Inflammatory macrophage treated with lipopolysaccharide for 4 hours (primary cell): ENCODE results near the gene MAST2.

Source experiments
- DNase-seq: peaks from one replicate; pipeline ENCODE4 v3.0.0-alpha.2; 2020

MAST2 gene

DNA sequence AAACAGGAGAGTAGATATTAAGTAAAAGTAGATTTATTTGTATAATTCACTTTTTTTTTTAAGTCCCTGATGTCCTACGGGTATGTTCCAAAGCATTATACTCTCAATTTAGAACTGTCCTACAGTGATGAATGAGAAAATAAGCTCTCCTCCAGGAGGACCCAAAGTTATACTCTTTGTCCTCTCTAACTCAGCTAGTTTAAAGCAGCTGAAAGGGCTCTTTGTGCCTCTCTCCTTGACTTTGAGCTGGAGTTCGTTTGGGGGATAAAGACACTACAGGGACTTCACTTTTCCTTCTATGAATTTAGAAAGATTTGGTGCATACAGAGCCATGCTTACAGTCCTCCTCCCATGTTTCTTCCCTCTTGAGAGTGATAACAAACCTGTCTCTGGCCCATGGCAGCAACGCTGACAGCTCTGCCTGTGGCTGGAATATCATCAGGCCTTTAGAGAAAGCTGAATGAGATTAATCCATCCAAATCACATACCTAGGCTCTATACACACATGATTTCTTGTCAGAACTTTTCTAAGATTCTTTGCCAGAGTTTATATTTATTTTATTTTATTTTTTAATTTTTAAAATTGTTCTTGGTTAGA, 194.7 kb downstream of the MAST2 start:
- no peak for DNase-seq

DNA sequence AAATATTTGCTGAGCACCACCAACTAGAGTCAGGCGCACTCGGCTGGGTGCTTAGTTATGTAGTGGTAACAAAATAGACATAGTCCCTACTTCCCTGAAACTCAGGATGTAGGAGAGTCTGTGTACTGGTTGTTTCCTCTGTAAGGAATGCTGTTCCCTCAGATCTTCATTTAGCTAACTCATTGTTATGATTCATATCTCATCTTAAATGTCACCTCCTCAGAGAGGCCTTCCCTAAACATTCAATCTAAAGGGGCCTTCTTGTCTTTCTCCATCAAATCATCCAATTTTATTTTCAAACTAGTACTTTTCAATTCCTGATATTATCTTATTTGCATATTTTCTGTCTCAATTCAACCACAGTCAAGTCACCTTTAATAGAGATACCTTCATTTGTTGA, 196.1 kb downstream of the MAST2 start:
- no peak for DNase-seq

DNA sequence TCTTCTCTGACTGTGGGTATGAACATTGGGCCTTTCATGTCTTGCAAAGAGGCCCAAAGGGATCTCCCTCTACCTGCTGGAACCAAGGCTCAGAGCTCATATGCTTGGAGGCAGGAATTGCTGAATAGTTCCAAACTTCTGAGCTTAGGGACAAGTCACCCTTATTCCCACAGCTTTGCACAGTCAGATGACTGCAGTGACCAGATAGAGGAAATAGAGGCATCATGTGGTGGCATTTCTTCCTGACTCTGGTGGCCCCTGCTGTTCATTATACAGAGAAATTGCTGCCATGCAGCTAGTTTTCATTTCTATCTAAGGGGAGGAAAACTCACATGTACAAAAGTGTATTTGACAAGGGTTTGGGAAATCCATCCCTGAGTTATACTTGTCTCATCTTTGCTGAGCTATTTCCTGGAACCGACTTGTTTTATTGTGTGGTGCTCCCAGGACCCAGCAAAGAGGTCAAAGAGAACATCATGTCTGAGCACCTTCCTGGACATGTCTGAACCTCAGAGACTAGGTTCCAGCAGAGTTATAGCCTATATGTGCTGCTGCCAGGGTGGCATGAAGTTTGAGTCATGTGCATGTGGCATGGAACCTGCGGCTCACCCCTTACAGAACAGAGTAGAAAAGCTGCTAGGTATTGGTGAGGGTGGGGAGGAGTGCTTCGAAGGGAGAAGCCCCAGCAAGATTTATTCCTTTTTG, 197.8 kb downstream of the MAST2 start:
- DNase-seq: peak; percentile 63

DNA sequence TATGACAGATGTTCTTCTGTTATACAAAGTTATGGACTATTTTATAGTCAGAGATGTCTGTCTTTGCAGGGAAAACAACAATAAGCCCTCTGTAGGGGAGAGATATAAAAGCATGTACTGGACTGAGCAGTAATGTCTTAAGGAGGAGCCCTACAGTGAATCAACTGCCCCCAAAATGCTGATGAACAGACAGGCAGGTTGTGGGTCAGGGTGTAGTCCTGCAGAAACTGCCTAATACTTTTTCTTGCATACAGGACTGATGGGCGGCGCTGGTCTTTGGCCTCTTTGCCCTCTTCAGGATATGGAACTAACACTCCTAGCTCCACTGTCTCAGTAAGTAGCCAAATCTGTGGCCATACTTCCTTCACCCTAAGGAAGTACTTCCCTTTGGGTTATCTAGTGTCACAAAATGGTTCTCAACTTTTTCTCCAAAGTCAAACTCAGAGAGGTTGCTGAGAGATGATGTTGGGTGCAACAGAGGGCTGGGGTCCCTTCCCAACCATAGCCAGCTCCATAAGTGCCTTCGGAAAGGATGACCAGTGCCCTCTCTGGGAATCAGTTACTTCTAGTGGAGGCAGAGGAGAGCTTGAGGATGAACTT, 199.2 kb downstream of the MAST2 start:
- DNase-seq: peak; percentile 11

DNA sequence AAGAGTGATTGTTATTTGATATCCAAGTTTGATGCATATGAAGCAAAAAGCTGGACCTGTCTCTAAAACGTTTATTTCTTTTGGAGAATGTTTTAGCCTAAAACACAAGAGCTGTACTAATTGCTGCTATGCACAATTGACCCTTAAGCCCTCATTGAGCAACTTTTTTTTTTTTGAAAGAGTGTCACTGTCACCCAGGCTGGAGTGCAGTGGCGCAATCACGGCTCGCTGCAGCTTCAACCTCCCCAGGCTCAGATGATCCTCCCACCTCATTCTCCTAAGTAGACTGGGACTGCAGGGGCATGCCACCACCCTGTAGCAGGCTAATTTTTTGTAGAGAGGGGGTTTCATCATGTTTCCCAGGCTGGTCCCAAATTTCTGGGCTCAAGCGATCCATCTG, 199.9 kb downstream of the MAST2 start:
- DNase-seq: peak; percentile 80

DNA sequence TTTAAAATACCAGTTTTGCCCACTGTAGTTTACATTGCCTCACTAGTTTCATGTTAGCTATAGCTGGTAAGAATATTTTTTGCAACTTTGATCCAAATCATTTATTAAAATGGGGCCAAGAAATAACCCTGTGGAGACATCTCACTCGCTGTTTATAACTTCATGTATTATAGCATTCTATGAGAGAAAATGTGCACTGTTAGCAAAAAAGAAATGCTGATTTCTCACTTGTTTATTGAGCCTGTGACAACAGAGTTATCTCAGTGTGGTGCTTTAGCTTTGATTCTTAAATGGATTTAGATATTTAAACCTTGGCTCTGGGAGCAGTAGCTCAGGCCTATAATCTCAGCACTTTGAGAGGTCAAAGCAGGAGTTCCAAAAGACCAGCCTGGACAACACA, 201.1 kb downstream of the MAST2 start:
- DNase-seq: no peak

DNA sequence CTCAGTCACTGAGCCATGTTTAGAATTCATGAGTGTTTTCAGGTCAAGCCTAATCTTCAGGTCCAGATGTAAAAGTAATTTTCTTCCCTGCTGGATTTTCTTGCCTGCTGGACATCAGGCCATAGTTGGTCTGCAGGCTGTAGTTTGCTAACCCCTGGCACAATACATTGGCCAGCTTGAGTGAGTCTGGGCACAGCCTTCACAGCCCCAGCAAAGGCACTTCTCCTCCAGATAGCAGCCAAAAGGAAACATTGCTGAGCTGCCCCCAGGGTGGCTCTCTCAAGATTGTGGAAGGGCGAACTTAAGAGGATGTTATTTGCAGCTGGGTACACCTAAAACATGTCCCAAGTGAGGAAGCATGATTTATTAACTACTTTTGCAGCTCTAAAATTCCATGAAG, 202.2 kb downstream of the MAST2 start:
- no peak for DNase-seq

DNA sequence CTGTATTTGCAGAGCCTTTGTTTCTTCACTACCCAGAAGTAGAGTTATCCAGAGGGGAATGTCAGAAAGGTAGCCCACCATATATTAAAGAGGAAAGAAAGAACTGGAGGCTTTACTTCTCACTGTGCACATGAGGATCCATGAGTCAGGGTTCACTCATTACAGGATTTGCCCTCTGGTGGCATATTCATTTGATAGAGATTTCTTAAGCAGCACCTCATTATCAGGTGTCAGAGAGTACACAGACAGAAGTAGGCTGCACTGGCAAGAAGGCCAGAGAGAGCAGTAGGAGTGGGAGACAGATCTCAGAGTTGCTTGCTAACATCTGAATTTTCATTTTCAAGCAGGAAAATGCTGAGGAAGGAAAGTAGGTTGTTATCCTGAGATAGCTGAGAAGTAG, 205.2 kb downstream of the MAST2 start:
- no peak for DNase-seq

DNA sequence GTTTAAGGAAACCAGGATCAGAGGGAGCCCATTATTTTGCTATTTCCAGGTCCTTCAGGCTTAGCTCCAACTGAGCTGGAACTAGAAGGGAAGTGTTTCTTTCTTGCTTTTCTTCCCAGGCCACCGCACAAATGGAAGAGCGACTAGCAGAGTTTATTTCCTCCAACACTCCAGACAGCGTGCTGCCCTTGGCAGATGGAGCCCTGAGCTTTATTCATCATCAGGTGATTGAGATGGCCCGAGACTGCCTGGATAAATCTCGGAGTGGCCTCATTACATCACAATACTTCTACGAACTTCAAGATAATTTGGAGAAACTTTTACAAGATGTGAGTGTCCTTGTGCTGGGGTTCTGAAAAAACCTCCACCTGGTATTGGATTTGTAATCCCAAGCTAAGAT, 207.2 kb downstream of the MAST2 start:
- no peak for DNase-seq

DNA sequence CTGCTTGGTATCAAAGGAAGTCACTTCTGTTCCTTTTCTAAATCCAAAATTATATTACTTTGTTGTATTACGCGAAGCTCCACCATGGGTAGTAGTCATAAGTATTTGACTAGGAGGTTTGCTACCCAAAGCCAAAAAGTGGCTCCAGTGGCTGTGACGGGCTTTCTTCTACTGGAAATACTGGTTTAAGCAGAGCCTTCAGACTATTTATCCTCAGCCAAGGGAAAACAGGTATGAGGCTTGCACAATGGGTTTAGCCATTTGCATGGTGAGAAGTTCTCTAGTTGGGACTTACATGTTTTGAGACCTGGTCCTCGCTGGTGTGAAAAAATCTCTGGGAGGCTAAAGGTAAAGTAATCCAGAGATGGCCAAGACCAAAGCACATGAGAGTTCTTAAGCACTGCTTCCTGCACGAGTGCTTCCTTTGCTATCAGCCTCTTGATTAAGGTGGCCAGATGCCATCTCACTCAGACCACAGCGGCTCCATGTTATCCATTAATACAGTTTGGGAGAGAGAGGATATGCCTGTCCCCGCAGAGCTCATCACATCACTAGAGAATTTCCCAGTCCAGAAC, 207.8 kb downstream of the MAST2 start:
- no peak for DNase-seq

DNA sequence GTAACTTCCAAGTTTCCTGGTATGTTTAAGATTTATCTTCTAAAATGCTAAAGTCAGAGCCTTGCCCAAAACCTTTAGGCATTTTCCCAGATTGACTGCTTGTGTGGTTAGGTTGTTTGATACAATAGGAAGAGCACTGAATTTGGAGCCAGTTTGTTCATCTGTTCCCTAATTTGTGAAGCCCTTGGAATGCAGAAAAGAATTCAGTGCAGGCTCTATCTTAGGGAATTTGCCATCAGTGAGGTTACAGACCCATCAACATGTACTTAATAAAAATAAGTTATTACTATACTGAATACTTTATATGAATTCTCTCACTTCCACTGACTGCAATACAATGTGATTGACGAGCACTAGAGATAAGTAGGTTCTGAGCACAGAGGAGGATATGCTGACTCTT, 208.8 kb downstream of the MAST2 start:
- no peak for DNase-seq

DNA sequence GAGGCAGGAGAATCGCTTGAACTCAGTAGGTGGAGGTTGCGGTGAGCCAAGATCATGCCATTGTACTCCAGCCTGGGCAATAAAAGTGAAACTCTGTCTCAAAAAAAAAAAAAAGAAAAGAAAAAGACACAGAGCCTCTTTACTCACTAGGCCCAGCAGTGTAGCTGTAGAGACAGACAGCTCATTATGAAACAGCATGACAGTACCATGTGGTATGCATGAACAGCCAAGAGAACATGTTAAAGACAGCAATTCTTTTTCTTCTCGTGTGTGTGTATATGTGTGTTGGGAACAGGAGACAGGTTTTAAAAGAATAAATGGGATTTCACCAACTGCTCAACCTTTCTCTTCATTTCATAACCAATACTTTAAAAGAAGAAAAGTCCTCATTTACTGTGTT, 210.2 kb downstream of the MAST2 start:
- DNase-seq: no peak

DNA sequence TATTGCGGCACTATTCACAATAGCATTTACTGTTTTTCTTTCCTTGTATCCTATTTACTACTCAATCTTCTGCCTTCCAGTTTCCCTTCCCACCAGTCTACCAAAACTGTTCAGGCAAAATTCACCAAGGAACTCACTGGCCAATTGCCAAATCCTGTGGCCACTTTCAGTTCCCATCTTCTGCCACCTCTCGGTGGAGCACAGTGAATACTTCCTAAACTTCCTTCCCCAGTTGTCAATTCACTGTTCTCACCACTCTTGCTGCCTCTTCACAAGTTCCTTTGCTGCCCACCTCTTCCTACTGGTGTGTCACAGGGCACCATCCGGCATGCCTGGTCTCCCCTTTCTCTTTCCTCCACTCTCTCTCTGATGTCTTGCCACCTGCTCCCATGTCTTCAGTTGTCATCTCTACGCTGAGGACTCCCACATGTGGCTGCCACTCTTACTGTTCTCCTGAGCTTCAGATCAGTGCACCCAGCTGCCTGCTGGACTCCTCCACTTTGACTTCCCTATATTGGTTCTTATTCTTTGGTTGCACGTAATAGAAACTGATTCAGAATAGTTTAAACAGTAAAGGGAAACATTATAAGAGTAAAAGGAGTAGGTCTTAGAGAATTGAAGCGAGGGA, 214.6 kb downstream of the MAST2 start:
- peak; percentile 83 for DNase-seq

DNA sequence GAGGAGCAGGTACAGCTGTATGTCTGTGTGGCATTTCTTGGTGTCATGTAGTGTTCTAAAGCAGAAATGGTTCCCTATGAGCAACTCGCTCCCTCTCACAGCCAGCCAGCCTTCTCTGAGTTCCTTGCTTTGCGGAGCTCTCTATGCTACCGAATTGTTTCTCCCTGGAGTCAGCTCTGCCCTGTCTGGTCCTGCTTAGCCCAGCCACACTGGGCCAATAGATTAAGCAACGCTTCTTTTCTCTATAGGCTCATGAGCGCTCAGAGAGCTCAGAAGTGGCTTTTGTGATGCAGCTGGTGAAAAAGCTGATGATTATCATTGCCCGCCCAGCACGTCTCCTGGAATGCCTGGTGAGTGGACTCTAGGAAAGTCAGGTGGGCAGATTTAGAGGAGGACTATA, 215.9 kb downstream of the MAST2 start:
- DNase-seq: no peak

DNA sequence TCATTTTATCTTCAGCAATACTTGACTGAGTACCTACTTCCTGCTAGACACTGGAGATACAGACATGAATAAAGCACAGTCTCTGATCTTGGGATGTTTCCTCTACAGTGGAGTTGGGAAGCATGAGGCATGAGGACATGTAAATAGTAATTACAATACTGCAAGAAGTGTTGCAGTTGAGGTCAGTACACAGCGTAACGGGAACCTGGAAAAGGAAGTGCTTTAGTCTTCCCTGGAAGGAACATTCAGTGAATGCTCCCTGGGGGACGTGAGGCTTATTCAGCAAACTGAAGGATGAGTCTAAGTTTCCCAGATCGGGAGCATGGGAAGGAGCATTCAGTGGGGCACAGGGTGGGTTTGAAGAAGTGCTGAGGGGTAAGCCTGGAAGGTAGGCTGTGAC, 216.6 kb downstream of the MAST2 start:
- DNase-seq: peak; percentile 27

DNA sequence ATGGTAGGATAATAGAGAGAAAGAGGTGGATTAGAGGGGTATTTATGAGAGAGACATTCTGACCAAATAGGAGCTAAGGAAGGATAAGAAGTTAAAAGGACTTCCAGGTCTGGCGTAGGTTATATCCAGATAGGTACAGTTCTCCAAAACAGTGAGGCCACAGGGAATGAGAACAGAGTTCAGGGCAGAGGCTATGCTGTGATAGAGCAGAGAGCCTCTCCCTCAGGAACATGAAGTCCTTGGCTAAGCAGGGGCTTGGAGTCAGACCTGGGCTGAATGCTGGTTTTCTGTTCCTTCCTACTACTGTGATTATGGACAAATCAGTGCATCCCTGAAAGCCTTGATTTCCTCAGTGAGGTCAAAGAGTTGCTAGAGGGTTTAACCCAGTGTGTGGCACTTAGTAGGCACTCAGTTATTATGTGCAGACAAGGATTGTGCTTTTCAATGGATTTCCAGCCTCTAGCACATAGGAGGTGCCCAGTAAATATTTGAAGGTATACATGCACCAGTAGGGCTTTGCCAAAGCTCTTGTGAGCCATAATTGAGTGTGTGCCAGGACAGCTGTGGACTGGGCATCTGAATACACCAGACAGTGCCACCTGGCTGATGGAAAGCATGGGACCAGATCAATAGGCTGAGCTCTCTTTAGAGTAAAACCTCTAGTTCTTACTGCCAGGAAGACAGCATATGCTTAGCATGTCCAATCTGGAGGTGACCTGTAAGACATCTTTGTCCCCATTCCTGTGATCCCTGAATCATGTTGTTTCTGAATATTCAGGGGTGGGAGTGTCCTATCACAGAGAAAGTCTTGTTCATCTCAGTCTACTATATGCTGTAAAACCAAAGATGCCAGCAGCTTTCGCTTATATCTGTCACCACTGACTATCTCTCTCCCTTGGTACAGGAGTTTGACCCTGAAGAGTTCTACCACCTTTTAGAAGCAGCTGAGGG, 217.9 kb downstream of the MAST2 start:
- no peak for DNase-seq

DNA sequence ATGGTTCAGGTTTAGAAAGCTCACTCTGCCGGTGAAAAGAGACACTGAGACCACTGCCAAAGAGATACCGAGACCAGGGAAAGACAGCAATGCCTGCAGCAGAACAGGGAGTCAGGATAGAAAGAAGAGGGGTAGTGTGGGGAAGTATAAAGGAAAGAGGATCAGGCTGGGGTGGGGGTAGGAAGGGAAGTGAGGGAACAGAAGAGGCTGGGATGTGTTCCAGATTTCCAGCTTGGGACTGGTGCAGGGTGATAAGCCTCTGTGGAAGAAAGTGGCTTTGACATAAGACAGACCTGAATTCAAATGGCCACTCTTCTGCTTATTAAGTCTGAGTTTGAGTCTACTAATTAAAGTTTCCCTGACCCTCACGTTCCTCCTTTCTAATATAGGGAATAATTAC, 223.1 kb downstream of the MAST2 start:
- DNase-seq: no peak

DNA sequence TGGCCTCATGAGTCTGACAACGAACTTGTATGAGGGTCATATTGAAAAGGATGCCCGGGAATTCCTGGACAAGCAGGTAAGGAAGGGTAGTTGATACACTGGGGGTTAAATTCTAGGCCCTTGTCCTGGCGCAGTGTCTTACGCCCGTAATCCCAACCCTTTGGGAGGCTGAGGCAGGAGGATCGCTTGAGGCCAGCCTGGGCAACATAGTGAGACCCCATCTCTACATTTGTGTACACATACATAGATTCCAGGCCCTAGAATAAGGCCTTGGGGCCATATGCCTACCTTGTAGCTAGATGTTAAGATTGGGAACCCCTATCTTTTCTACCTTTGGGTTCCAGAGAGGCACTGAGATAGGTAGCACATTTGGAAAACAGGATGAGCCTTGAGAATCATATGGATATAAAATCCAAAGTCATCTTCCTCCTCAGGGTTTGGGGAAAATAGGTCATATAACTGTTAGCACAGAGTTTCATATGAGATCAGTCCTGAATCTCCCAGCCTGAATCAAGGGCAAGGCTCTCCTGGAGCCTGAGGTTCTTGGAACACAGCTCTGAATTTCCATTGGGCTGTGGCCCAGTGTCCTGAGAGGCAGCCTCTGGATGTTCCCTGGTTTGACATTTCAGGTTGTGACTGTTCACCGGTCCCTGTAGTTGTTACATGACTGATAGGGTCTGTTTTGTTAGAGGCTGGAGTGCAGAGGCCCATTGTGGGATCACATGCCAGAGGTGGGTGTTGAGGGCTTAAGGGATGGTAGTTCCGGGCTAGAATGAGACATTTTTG, 224.6 kb downstream of the MAST2 start:
- no peak for DNase-seq

DNA sequence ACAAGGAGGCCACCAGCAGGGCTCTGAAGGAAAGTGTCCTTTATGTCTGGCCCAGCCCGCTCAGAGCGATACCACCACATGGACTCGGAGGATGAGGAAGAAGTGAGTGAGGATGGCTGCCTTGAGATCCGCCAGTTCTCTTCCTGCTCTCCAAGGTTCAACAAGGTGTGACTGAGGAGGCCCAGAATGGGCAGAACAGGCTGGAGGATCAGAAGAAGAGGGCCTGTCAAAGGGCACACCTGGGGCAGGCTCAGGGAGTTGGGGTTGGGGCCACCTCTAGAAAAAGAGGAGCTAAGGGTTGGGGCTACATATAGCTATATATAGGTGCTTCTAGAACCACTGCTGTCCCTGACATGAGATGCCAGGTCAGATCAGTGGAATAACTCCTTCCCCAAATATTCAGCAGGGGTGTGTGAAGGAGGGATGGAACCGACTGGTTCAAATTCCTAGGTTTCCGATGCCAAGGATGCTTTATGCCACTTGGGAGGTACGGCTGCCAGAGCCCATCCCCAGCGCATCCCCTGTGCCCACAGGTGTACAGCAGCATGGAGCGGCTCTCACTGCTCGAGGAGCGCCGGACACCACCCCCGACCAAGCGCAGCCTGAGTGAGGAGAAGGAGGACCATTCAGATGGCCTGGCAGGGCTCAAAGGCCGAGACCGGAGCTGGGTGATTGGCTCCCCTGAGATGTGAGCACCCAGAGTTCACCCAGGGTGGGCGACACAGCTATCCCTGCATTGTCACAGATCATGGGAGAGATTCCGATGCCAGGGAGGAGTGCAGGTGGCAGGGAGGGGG, 226.9 kb downstream of the MAST2 start:
- no peak for DNase-seq

DNA sequence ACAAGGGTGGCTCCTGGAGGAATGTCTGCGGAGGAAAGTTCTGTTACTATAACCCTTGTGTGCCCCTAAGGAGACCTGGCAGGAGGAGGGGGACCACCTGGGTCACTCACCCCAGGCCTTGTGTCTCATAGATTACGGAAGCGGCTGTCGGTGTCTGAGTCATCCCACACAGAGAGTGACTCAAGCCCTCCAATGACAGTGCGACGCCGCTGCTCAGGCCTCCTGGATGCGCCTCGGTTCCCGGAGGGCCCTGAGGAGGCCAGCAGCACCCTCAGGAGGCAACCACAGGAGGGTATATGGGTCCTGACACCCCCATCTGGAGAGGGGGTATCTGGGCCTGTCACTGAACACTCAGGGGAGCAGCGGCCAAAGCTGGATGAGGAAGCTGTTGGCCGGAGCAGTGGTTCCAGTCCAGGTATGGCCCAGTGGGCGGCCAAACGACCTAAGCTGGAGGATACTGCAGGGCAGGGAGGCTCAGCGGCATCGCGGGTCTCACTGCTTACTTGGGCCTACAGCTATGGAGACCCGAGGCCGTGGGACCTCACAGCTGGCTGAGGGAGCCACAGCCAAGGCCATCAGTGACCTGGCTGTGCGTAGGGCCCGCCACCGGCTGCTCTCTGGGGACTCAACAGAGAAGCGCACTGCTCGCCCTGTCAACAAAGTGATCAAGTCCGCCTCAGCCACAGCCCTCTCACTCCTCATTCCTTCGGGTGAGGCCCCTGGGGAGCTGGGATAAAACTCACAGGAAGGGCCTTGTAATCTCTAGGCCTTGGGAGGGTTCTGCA, 227.7 kb downstream of the MAST2 start:
- no peak for DNase-seq
